HG03520 (cell line): ENCODE measurements around the gene LRRC28.
"Not testable (repeated sequence)": the region's sequence is repeated elsewhere in the genome, so short reads cannot be mapped to it uniquely, and the experiment has no call there.

ENCODE experiments used
- ATAC-seq: cut with Tn5 transposase; IDR thresholded peaks from one replicate; pipeline ENCODE4 v1.9.1; 2021; ENCODE audit warnings: mild to moderate bottlenecking, moderate library complexity; ENCODE audit not compliant: unreplicated experiment

Gene LRRC28

GRCh38 chr15:99387421-99388168 is 136.3 kb downstream of the LRRC28 start:
- no peak for ATAC-seq

- ATAC-seq, result no peak
Observed at GRCh38 chr15:99390667-99391066, 139.4 kb downstream of the LRRC28 start.

DNA sequence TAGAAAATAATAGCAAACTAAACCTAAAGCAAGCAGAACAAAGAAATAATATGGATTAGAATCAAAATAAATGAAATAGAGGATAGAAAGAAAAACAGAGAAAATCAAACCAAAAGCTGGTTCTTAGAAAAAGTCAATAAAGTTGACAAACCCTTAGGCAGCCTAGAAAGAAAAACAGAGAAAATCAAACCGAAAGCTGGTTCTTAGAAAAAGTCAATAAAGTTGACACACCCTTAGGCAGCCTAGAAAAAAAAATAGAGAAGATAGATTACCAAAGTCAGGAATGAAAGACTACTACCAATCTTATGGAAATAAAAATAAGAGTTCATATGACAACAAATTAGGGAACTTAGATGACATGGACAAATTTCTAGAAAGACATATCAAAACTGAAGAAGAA is 142.4 kb downstream of the LRRC28 start:
- no peak for ATAC-seq

- ATAC-seq, result no peak
Observed at GRCh38 chr15:99396375-99396774, 145.1 kb downstream of the LRRC28 start.

DNA sequence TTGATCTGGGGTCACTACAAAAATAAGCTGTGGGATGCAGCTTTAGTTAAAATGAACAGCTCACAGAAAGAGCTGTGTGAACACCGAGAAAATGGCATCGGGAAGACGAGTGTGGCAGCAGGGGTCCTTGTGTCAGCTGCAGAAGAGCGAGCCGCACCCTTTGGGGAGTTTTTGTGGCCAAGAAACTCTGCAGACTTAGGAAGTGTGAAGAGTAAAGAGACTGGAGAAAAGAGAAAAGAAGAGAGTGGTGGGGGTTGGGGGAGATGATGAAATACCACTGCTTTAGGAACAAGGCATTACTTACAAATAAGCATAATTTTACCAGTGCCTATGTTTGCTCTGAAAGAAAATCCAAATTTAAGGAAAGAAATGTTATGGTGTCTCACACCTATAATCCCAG is 147.8 kb downstream of the LRRC28 start:
- no peak for ATAC-seq

GRCh38 chr15:99399618-99400017 is 148.3 kb downstream of the LRRC28 start:
- no peak for ATAC-seq

DNA sequence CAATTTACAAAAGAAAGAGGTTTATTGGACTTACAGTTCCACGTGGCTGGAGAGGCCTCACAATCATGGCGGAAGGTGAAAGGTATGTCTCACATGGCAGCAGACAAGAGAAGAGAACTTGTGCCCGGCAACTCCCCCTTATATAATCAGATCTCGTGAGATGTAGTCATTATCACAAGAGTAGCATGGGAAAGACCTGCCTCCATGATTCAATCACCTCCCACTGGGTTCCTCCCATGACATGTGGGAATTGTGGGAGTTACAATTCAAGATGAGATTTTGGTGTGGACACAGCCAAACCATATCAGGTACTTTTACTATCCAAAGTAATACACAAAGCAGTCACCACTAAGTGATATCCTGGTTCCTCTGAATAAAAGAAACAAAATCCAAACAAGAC is 149.9 kb downstream of the LRRC28 start:
- not testable (repeated sequence) for ATAC-seq

DNA sequence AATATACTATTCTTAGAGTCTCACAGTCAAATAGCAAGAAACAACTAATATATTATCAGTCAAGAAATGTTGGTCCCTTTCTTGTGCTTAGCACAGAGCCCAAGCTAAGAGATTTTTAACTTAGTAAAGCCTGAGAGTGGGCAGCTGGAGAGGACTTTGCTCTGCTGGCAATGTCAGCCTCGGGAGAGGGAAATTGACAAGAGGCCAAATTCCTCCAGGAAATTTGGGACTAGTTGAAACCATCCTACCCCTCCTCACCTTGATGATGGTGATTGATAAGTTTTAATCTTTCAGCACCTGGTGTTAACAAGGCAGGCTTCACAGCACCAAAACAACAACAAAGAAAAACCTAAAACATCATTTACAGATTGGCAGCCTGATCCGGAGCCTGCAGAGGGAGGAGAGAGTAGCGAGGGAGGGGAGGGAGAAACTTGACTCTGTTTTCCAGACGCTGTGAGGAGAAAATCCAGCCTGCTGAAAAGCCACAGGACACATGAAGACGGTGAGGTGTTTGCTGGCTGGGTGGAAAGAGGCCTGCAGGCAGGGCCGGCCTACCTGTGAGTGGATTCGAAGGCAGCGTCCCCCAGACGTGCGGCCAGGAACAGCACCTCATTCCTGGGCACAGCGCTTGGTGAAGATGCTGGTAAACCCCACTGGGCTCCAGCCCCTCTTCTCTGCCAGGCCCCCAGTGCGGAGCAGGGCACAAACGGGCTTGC is 150.9 kb downstream of the LRRC28 start:
- ATAC-seq, result no peak

DNA sequence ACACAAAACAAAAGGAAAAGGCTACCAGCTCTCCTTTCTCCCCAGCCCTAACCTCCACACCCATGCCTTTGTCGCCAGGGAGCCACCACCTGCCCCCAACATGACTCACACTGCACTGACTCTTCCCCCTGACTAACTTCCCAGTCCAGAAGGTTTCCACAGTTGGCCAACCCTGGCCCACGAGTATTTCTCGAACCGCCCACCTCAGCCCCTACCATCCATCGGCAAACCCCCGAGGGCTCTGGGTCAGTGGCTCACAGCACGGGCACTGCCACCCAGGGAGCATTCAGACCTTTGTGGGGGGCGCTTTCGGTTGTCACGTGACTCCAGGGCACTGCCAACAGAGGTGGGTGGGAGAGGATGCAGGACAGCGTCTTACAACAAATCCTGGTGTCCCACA is 152.3 kb downstream of the LRRC28 start:
- ATAC-seq, result no peak

DNA sequence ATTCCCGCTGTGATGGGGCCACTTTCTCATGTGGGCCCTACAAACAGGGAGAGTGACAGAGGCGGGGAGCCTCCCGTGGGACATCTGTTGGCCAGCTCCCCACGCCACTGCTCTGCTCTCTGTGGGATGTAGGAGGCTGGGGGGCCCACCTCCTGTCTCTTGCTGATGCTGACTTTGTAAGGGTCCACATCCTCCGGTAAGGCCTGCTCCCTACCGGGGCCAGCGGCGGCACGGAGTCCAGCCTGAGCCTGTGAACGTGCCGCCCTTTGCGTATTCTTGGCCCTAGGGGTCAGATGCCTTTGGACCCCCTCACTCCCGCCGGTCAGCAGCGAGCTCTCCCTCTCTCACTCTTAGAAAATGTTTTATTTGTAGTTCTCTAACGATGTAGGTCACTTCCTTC is 153.2 kb downstream of the LRRC28 start:
- ATAC-seq, result no peak

- ATAC-seq, result no peak
Observed at GRCh38 chr15:99406120-99406519, 154.8 kb downstream of the LRRC28 start.

DNA sequence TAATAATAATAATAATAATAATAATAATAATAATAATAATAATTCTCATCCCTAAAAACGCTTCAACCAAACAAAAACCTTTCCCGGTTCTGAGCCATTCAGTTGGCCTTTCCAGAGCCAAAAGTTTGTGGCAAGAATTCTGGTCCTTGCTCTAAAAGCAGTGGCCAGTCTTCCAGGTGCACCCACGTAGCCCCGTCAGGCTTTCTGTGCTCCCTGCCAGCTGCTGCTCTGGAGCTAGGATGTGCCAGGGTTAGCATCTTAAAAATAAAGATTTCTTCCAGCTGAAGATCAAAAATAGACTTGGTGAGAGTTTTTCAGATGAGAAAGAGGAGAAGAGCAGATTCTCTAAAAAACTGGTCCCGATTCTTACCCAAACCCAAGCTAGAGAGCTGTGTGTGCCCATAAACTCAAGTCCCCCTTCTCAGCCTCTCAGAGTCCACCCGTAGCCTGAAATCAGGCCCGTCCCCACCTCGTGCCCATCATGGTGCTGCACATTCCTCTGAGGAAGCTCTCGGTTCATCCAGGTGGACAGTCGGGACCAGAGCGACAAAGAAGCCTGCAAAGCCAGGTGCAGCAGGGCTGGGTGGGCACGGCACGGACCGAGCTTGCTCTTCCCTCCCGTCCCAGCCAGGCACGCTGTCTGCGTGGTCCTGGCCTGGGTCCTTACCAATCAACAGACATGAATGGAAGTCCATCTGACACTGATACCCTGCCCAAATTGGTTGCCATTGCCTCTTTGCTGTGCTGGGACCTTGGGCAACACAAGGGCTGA is 155.6 kb downstream of the LRRC28 start:
- ATAC-seq, result no peak

GRCh38 chr15:99407716-99408115 is 156.4 kb downstream of the LRRC28 start:
- ATAC-seq, result no peak

DNA sequence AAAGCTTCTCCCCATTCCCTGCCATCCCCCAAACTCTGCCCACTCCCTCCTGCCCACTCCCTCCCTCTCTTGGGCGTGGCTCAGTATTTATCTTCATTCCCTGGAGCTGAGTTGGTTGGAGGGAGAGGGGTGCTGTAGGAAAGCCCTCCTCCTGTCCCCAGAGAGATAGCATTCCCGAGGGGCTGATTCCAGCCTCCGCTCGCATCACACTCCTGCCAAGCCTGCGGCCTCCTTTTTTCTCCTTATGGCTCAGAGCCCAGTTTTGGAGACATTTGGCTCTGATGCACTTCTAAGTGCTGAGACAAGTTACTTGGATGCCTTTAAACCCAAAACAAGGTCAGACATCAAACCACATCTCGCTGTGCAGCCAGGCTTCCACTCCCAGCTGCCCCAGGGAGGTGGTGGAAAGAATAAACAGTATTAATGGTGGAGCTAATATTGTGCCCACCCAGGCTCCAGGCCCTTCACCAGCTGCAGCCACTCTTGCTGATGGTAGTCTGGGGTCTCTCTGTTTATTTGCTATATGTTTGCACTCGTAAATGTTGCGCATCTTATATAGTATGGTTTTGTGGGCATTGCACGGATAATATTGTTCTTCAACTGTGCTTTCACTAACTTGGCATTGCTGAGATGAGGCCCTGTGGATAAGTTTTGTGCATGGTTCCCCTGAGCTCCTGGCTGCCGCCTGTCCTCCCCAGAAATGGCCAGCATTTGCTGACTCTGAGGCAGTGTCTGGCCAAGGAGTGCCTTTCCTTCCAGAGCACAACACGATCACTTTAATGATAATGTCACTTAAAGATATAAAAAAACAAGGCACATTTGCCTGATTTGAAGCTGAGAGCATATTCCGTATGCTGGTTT is 157.2 kb downstream of the LRRC28 start:
- no peak for ATAC-seq

- ATAC-seq, result no peak
Observed at GRCh38 chr15:99409097-99409473, 157.8 kb downstream of the LRRC28 start.

- ATAC-seq, result no peak
Observed at GRCh38 chr15:99409560-99409959, 158.3 kb downstream of the LRRC28 start.

- no peak for ATAC-seq
Observed at GRCh38 chr15:99410477-99410876, 159.2 kb downstream of the LRRC28 start.

- ATAC-seq, result no peak
Observed at GRCh38 chr15:99411234-99411633, 160.0 kb downstream of the LRRC28 start.

DNA sequence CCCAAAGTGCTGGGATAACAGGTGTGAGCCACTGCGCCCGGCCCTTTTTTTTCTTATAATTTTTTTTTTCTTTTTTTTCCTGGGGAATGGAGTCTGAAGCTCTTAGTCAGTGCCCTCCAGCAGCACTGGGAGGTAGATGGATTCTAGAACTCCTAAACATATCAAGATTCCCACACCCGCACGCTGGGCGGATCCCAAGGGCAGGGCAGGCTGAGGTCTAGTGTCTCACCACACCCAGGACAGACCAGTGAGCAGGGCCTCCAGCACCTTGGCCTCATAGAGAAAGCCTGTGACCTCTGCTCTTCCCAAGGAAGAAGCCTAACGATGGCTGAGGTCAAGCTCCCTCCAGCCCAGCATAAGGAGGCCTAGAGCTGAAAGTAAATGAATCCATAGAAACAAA is 160.8 kb downstream of the LRRC28 start:
- no peak for ATAC-seq

- no peak for ATAC-seq
Observed at GRCh38 chr15:99412626-99413025, 161.3 kb downstream of the LRRC28 start.
